DMS153 (cell line): ENCODE results near the gene DAPK1.
A peak's percentile ranks its signal among the peaks of the same experiment; 100 is the strongest.

ENCODE experiments used
- DNase-seq: peaks from one replicate; lab custom pipeline; 2025; lab: John Stamatoyannopoulos, UW

The DAPK1 gene

GRCh38 chr9:87671478-87671877 lies 173.8 kb downstream of the DAPK1 start:
- DNase-seq, result no peak

GRCh38 chr9:87671925-87672324 lies 174.3 kb downstream of the DAPK1 start:
- no peak for DNase-seq

GRCh38 chr9:87672586-87672985 lies 174.9 kb downstream of the DAPK1 start:
- no peak for DNase-seq

GRCh38 chr9:87673446-87674120 lies 175.9 kb downstream of the DAPK1 start:
- no peak for DNase-seq

GRCh38 chr9:87674565-87675299 lies 177.1 kb downstream of the DAPK1 start:
- DNase-seq, result no peak

GRCh38 chr9:87675906-87676515 lies 178.3 kb downstream of the DAPK1 start:
- DNase-seq, result no peak

- no peak for DNase-seq
Observed at GRCh38 chr9:87676976-87677775, 179.5 kb downstream of the DAPK1 start.

GRCh38 chr9:87677776-87678587 lies 180.3 kb downstream of the DAPK1 start:
- DNase-seq, result no peak

- peak; percentile 43 for DNase-seq
Observed at GRCh38 chr9:87678650-87679355, 181.1 kb downstream of the DAPK1 start.

- no peak for DNase-seq
Observed at GRCh38 chr9:87681271-87682061, 183.8 kb downstream of the DAPK1 start.

- no peak for DNase-seq
Observed at GRCh38 chr9:87682085-87682484, 184.4 kb downstream of the DAPK1 start.

GRCh38 chr9:87682618-87683017 lies 185.0 kb downstream of the DAPK1 start:
- no peak for DNase-seq

- DNase-seq, result no peak
Observed at GRCh38 chr9:87683751-87684626, 186.3 kb downstream of the DAPK1 start.

GRCh38 chr9:87684627-87685219 lies 187.1 kb downstream of the DAPK1 start:
- DNase-seq, result no peak

- DNase-seq, result no peak
Observed at GRCh38 chr9:87685441-87685840, 187.8 kb downstream of the DAPK1 start.

- DNase-seq, result no peak
Observed at GRCh38 chr9:87685871-87686519, 188.3 kb downstream of the DAPK1 start.

- no peak for DNase-seq
Observed at GRCh38 chr9:87686520-87687090, 188.9 kb downstream of the DAPK1 start.

GRCh38 chr9:87687207-87687606 lies 189.5 kb downstream of the DAPK1 start:
- no peak for DNase-seq
